ENCODE results near the gene GOLPH3.
A peak's percentile ranks its signal among the peaks of the same experiment; 100 is the strongest.

GOLPH3 gene

DNA sequence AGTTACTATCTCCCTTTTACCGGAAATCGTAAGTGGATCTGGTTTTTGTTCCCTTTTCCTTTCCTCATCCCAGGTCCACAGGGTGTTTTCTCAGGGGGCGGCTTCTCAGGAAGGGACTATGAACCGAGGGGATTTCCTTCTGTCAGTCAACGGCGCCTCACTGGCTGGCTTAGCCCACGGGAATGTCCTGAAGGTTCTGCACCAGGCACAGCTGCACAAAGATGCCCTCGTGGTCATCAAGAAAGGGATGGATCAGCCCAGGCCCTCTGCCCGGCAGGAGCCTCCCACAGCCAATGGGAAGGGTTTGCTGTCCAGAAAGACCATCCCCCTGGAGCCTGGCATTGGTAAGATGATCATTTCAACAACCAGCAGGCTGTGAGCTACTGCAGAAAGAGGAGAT, 75.8 kb downstream of the GOLPH3 start:
- in situ Hi-C loops (cut with HindIII; ENCODE audit: low sequenced_read_pairs), result no loop called here
- no peak for DNase-seq (ENCODE audit: low read depth, low spot score)
- H3K4me3 ChIP-seq (ENCODE audit: low read depth, low read length), result no peak overlapping the region
- no peak for TF ChIP-seq CTCF (IDR thresholded peaks at IDR 0.05; ENCODE audit: low read depth, low read length)

- in situ Hi-C loops (cut with HindIII; ENCODE audit: low sequenced_read_pairs), result no loop called here
- peak; percentile 29 for DNase-seq (ENCODE audit: low read depth, low spot score)
- TF ChIP-seq CTCF (IDR thresholded peaks at IDR 0.05; ENCODE audit: low read depth, low read length), result no peak
Measured at GRCh38 chr5:32096891-32097595, 77.1 kb downstream of the GOLPH3 start.

GRCh38 chr5:32095261-32095671, 78.9 kb downstream of the GOLPH3 start:
- peak; percentile 34 for DNase-seq (ENCODE audit: low read depth, low spot score)
- no peak for TF ChIP-seq CTCF (IDR thresholded peaks at IDR 0.05; ENCODE audit: low read depth, low read length)
- in situ Hi-C loops (cut with HindIII; ENCODE audit: low sequenced_read_pairs), result no loop called here
- no peak overlapping the region for H3K4me3 ChIP-seq (ENCODE audit: low read depth, low read length)

More at GRCh38 chr5:32096891-32097595, 77.1 kb downstream of the GOLPH3 start:
- H3K4me3 ChIP-seq (ENCODE audit: low read depth, low read length), result no peak overlapping the region

DNA sequence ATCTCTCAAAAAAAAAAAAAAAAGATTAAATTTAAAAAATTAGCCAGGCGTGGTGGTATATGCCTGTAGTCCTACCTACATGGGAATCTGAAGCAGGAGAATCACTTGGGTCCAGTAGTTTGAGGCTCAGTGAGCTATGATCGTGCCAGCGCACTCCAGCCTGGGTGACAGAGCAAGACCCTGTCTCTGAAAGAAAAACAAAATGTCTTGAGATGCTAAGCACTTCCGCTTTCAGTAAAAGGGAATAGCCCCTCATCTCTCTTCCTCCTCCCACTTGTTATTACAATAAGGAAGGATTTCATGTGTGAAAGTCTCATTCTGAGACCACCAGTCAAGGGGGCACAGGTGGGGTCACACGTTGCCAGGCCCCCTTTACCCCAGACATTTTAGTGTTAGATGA, 79.4 kb downstream of the GOLPH3 start:
- H3K4me3 ChIP-seq (ENCODE audit: low read depth, low read length), result no peak overlapping the region
- DNase-seq (ENCODE audit: low read depth, low spot score), result no peak
- in situ Hi-C loops (cut with HindIII; ENCODE audit: low sequenced_read_pairs), result no loop called here
- TF ChIP-seq CTCF (IDR thresholded peaks at IDR 0.05; ENCODE audit: low read depth, low read length), result no peak

- peak; percentile 75 for TF ChIP-seq CTCF (IDR thresholded peaks at IDR 0.05; ENCODE audit: low read depth, low read length)
Measured at GRCh38 chr5:32092938-32093812, 80.9 kb downstream of the GOLPH3 start.

GRCh38 chr5:32090755-32091128, 83.4 kb downstream of the GOLPH3 start:
- in situ Hi-C loops (cut with HindIII; ENCODE audit: low sequenced_read_pairs), result no loop called here
- TF ChIP-seq CTCF (IDR thresholded peaks at IDR 0.05; ENCODE audit: low read depth, low read length), result no peak
- no peak overlapping the region for H3K4me3 ChIP-seq (ENCODE audit: low read depth, low read length)

More at GRCh38 chr5:32092938-32093812, 80.9 kb downstream of the GOLPH3 start:
- in situ Hi-C loops (cut with HindIII; ENCODE audit: low sequenced_read_pairs), result no loop called here
- DNase-seq (ENCODE audit: low read depth, low spot score), result peak; percentile 79
- no peak overlapping the region for H3K4me3 ChIP-seq (ENCODE audit: low read depth, low read length)

More at GRCh38 chr5:32090755-32091128, 83.4 kb downstream of the GOLPH3 start:
- no peak for DNase-seq (ENCODE audit: low read depth, low spot score)

Measured in astrocyte of the spinal cord (primary cell).